Stimulated activated naive B cell treated with anti-CD40 and anti-IgM and Interleukin-4, amounts not matched to agents 10 μg/mL and 1 μg/mL and 100 μg/mL, for 72 hours (primary cell): ENCODE data around the gene SEMA4F.

Experiments used
- ATAC-seq, 2 donors: fragments of 150-1000 bp; cut with Tn5 transposase; replicated peaks; 2 replicates each; pipeline ENCODE4 v1.10.0; 2021; ENCODE audit warnings: moderate library complexity in 1 of 2
- DNase-seq: peaks from one replicate; pipeline ENCODE4 v3.0.0; 2021
- H3K27ac Mint-ChIP-seq: one replicate; pipeline ENCODE4 v1.8.0; 2022; ENCODE audit warnings: mild to moderate bottlenecking, mixed read lengths
- H3K27me3 Mint-ChIP-seq, 2 donors: one replicate each; pipeline ENCODE4 v1.8.0; 2022; ENCODE audit warnings: mixed read lengths in 2 of 2
- H3K36me3 Mint-ChIP-seq, 2 donors: one replicate each; pipeline ENCODE4 v1.8.0; 2022; ENCODE audit warnings: mixed read lengths in 2 of 2, mild to moderate bottlenecking in 1 of 2
- H3K4me1 Mint-ChIP-seq, 2 donors: one replicate each; pipeline ENCODE4 v1.8.0; 2022; ENCODE audit warnings: mixed read lengths in 2 of 2, mild to moderate bottlenecking in 1 of 2
- H3K4me3 Mint-ChIP-seq, 2 donors: one replicate each; pipeline ENCODE4 v1.8.0; 2022; ENCODE audit warnings: mild to moderate bottlenecking in 2 of 2, mixed read lengths in 2 of 2, moderate library complexity in 1 of 2
- H3K9me3 Mint-ChIP-seq, 2 donors: one replicate each; pipeline ENCODE4 v1.8.0; 2022; ENCODE audit warnings: mixed read lengths in 2 of 2, mild to moderate bottlenecking in 1 of 2

The SEMA4F gene

GRCh38 chr2:74707837-74708236 lies 53.8 kb downstream of the SEMA4F start:
- Mint-ChIP-seq H3K9me3 (no peaks in the 10 kb centered on the region), H3K27ac (no peak overlapping the region), H3K27me3 (peaks cover 10 to 15% of the 10 kb centered on the region in 2 donors), H3K36me3 (peaks cover 0 to 3% of the 10 kb centered on the region in 2 donors), H3K4me3 (no peak overlapping the region), H3K4me1 (no peaks in the 10 kb centered on the region)
- ATAC-seq: no peak
- no peak for DNase-seq

GRCh38 chr2:74708296-74708695 lies 54.2 kb downstream of the SEMA4F start:
- H3K27me3 Mint-ChIP-seq: peaks cover 10 to 15% of the 10 kb centered on the region in 2 donors
- DNase-seq: no peak
- H3K9me3 Mint-ChIP-seq: no peaks in the 10 kb centered on the region
- H3K27ac Mint-ChIP-seq: no peak overlapping the region
- no peak for ATAC-seq
- peaks cover 0 to 3% of the 10 kb centered on the region in 2 donors for H3K36me3 Mint-ChIP-seq
- H3K4me3 Mint-ChIP-seq: no peak overlapping the region
- H3K4me1 Mint-ChIP-seq: no peaks in the 10 kb centered on the region

GRCh38 chr2:74708883-74709282 lies 54.8 kb downstream of the SEMA4F start:
- Mint-ChIP-seq H3K4me3 (no peak overlapping the region), H3K27ac (no peak overlapping the region), H3K4me1 (no peaks in the 10 kb centered on the region), H3K36me3 (peaks cover 0 to 3% of the 10 kb centered on the region in 2 donors), H3K27me3 (peaks cover 10 to 15% of the 10 kb centered on the region in 2 donors), H3K9me3 (no peaks in the 10 kb centered on the region)
- DNase-seq: no peak
- ATAC-seq: no peak

- no peak overlapping the region for H3K27ac Mint-ChIP-seq
- H3K27me3 Mint-ChIP-seq: peaks cover 10% of the 10 kb centered on the region in 2 donors
- no peak overlapping the region for H3K4me3 Mint-ChIP-seq
- H3K36me3 Mint-ChIP-seq: peaks cover 0 to 2% of the 10 kb centered on the region in 2 donors
- peaks cover 0 to 2% of the 10 kb centered on the region in 2 donors for H3K4me1 Mint-ChIP-seq
- no peaks in the 10 kb centered on the region for H3K9me3 Mint-ChIP-seq
- ATAC-seq (no peak), DNase-seq (no peak)
Measured at GRCh38 chr2:74712223-74713053, 58.4 kb downstream of the SEMA4F start.

- DNase-seq: no peak
- Mint-ChIP-seq H3K27ac (no peak overlapping the region), H3K36me3 (no peaks in the 10 kb centered on the region), H3K27me3 (peaks cover 7 to 10% of the 10 kb centered on the region in 2 donors), H3K4me3 (peak overlapping the region; percentile 78 to 88), H3K9me3 (no peaks in the 10 kb centered on the region), H3K4me1 (peaks cover 0 to 2% of the 10 kb centered on the region in 2 donors)
- no peak for ATAC-seq
Measured at GRCh38 chr2:74714691-74715080, 60.6 kb downstream of the SEMA4F start.

GRCh38 chr2:74715081-74715791 lies 61.2 kb downstream of the SEMA4F start:
- DNase-seq (peak; percentile 70), ATAC-seq (peak; percentile 92 to 93)
- no peaks in the 10 kb centered on the region for H3K36me3 Mint-ChIP-seq
- H3K27me3 Mint-ChIP-seq: peaks cover 7 to 10% of the 10 kb centered on the region in 2 donors
- H3K9me3 Mint-ChIP-seq: no peaks in the 10 kb centered on the region
- peak overlapping the region; percentile 66 for H3K27ac Mint-ChIP-seq
- peak overlapping the region; percentile 78 to 88 for H3K4me3 Mint-ChIP-seq
- peaks cover 0 to 2% of the 10 kb centered on the region in 2 donors for H3K4me1 Mint-ChIP-seq

- Mint-ChIP-seq H3K9me3 (no peaks in the 10 kb centered on the region), H3K4me1 (peaks cover 0 to 2% of the 10 kb centered on the region in 2 donors), H3K4me3 (peak overlapping the region; percentile 73 to 78), H3K36me3 (no peaks in the 10 kb centered on the region), H3K27ac (no peak overlapping the region), H3K27me3 (peaks cover 7 to 10% of the 10 kb centered on the region in 2 donors)
- DNase-seq (no peak), ATAC-seq (no peak)
Measured at GRCh38 chr2:74715880-74716279, 61.8 kb downstream of the SEMA4F start.

- H3K9me3 Mint-ChIP-seq: no peaks in the 10 kb centered on the region
- no peak for DNase-seq
- H3K4me3 Mint-ChIP-seq: no peak overlapping the region
Measured at GRCh38 chr2:74719066-74719465, 65.0 kb downstream of the SEMA4F start.

GRCh38 chr2:74721316-74721715 lies 67.3 kb downstream of the SEMA4F start:
- DNase-seq (no peak), ATAC-seq (no peak)
- no peaks in the 10 kb centered on the region for H3K4me1 Mint-ChIP-seq
- H3K36me3 Mint-ChIP-seq: no peaks in the 10 kb centered on the region
- H3K4me3 Mint-ChIP-seq: no peak overlapping the region
- H3K27me3 Mint-ChIP-seq: peaks cover 6 to 8% of the 10 kb centered on the region in 2 donors
- H3K27ac Mint-ChIP-seq: no peak overlapping the region
- no peaks in the 10 kb centered on the region for H3K9me3 Mint-ChIP-seq

More at GRCh38 chr2:74719066-74719465, 65.0 kb downstream of the SEMA4F start:
- H3K36me3 Mint-ChIP-seq: no peaks in the 10 kb centered on the region
- peaks cover 6 to 8% of the 10 kb centered on the region in 2 donors for H3K27me3 Mint-ChIP-seq
- no peak for ATAC-seq
- H3K27ac Mint-ChIP-seq: no peak overlapping the region
- peaks cover 0 to 2% of the 10 kb centered on the region in 2 donors for H3K4me1 Mint-ChIP-seq

GRCh38 chr2:74724496-74724895 lies 70.4 kb downstream of the SEMA4F start:
- DNase-seq (no peak), ATAC-seq (no peak)
- peaks cover 14 to 20% of the 10 kb centered on the region in 2 donors for H3K27me3 Mint-ChIP-seq
- H3K9me3 Mint-ChIP-seq: no peaks in the 10 kb centered on the region
- H3K36me3 Mint-ChIP-seq: no peaks in the 10 kb centered on the region
- H3K4me1 Mint-ChIP-seq: no peaks in the 10 kb centered on the region
- no peak overlapping the region for H3K4me3 Mint-ChIP-seq
- H3K27ac Mint-ChIP-seq: no peak overlapping the region

GRCh38 chr2:74725287-74725686 lies 71.2 kb downstream of the SEMA4F start:
- no peak overlapping the region for H3K27ac Mint-ChIP-seq
- H3K9me3 Mint-ChIP-seq: no peaks in the 10 kb centered on the region
- peaks cover 14 to 22% of the 10 kb centered on the region in 2 donors for H3K27me3 Mint-ChIP-seq
- H3K4me3 Mint-ChIP-seq: no peak overlapping the region
- H3K4me1 Mint-ChIP-seq: no peaks in the 10 kb centered on the region
- no peak for ATAC-seq
- no peak for DNase-seq
- peaks cover 0 to 1% of the 10 kb centered on the region in 2 donors for H3K36me3 Mint-ChIP-seq

- H3K9me3 Mint-ChIP-seq: no peaks in the 10 kb centered on the region
- H3K27me3 Mint-ChIP-seq: peaks cover 19 to 26% of the 10 kb centered on the region in 2 donors
- H3K36me3 Mint-ChIP-seq: peaks cover 0 to 6% of the 10 kb centered on the region in 2 donors
Measured at GRCh38 chr2:74728842-74729241, 74.8 kb downstream of the SEMA4F start.

GRCh38 chr2:74730530-74730929 lies 76.5 kb downstream of the SEMA4F start:
- peaks cover 22 to 26% of the 10 kb centered on the region in 2 donors for H3K27me3 Mint-ChIP-seq
- no peak overlapping the region for H3K4me3 Mint-ChIP-seq
- no peaks in the 10 kb centered on the region for H3K9me3 Mint-ChIP-seq
- peaks cover 0 to 6% of the 10 kb centered on the region in 2 donors for H3K36me3 Mint-ChIP-seq
- ATAC-seq (no peak), DNase-seq (no peak)
- H3K27ac Mint-ChIP-seq: no peak overlapping the region
- H3K4me1 Mint-ChIP-seq: no peaks in the 10 kb centered on the region

More at GRCh38 chr2:74728842-74729241, 74.8 kb downstream of the SEMA4F start:
- Mint-ChIP-seq H3K4me3 (no peak overlapping the region), H3K4me1 (no peaks in the 10 kb centered on the region), H3K27ac (no peak overlapping the region)
- ATAC-seq (no peak), DNase-seq (no peak)
